ENCODE data around the gene CISD3. TPM values are rescaled to one million over a fixed set of nuclear protein-coding genes. Genes with fewer than 3 reads are reported as not detected.
"Not testable (repeated sequence)": the region's sequence is repeated elsewhere in the genome, so short reads cannot be mapped to it uniquely, and the experiment has no call there.

CISD3 gene
- total and polyA plus RNA-seq, 2 of the 8 experiments (the other 6 are each of a cell fraction or from before 2014, with no cell fraction given): 9.4 to 11.1 TPM

DNA sequence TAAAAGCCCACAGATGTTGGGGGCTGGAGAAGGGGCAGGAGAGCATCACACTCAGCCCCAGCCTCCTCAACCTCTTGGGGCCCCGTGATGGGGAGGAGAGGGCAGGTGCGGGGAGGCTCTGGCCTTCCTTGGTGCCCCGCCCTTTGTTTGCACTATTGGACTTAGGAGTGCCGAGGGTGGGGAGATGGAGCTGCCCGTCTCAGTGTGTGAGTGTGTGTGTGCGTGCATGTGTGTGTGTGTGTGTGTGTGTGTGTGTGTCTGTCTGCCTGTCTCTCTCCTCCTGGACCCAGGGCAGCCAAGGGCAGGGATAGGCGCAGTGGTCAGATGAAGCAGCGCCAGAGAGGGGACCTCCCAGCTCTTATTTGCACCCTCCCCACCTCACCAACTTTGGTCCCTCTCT, 4.0 kb upstream of the CISD3 start:
- not testable (repeated sequence) for H3K27ac ChIP-seq (ENCODE audit: low read depth, low read length); H2BK5ac ChIP-seq (ENCODE audit: low read depth, low read length); H3K4me2 ChIP-seq (ENCODE audit: insufficient read depth in 1 of 2, low read depth in 2 of 2, low read length in 2 of 2); H4K20me1 ChIP-seq (replicated peaks in 1 of 2; ENCODE audit: control insufficient read depth in 1 of 2, insufficient read depth in 2 of 2, low read length in 2 of 2); H3K56ac ChIP-seq (replicated peaks; ENCODE audit: insufficient read length, low read depth, low read length); H3K4ac ChIP-seq (replicated peaks; ENCODE audit: insufficient read length, low read depth, low read length); H3K36me3 ChIP-seq (ENCODE audit: control insufficient read depth in 2 of 4, insufficient read depth in 4 of 4, low read length in 3 of 4); H3K79me1 ChIP-seq (ENCODE audit: low read depth, low read length); FAIRE-seq; H3K18ac ChIP-seq (ENCODE audit: extremely low read depth, low read length); H4K8ac ChIP-seq (ENCODE audit: extremely low read depth, insufficient read depth, low read length); H3K14ac ChIP-seq (ENCODE audit: insufficient read length); H2AFZ ChIP-seq (ENCODE audit: low read length); H2BK120ac ChIP-seq (replicated peaks; ENCODE audit: low read depth, low read length); H2BK20ac ChIP-seq (ENCODE audit: low read length); H3K23me2 ChIP-seq (ENCODE audit: low read depth, low read length); H3K23ac ChIP-seq (ENCODE audit: insufficient read length); DNase-seq (ENCODE audit: low read depth in 1 of 2, low spot score in 2 of 2); H4K91ac ChIP-seq (replicated peaks; ENCODE audit: insufficient read length, low read length); H4K5ac ChIP-seq (ENCODE audit: insufficient read length, low read depth, low read length); H2BK12ac ChIP-seq (ENCODE audit: low read depth, low read length); H3K79me2 ChIP-seq (ENCODE audit: control insufficient read depth in 1 of 2, insufficient read depth in 2 of 2, low read length in 2 of 2); H3K4me3 ChIP-seq (ENCODE audit: extremely low read depth in 1 of 4, insufficient read depth in 2 of 4, low read depth in 3 of 4, low read length in 4 of 4); H3K9me3 ChIP-seq (ENCODE audit: insufficient read depth in 2 of 2, low read depth in 1 of 2, low read length in 1 of 2); H3K4me1 ChIP-seq (replicated peaks in 1 of 4; ENCODE audit: control insufficient read depth in 3 of 4, insufficient read depth in 4 of 4, low read length in 3 of 4); H3K9ac ChIP-seq (replicated peaks in 1 of 4; ENCODE audit: extremely low read depth in 1 of 4, low read depth in 3 of 4, low read length in 3 of 4); H2AK5ac ChIP-seq (ENCODE audit: low read depth, low read length); H2BK15ac ChIP-seq (ENCODE audit: low read length)
- WGBS, 2 experiments (ENCODE audit: extremely low coverage in 1 of 2, insufficient coverage in 1 of 2, insufficient read length in 1 of 2, insufficient replicate concordance in 2 of 2, low coverage in 1 of 2, low lambda C conversion rate in 2 of 2, missing lambda C conversion rate in 1 of 2): 85% methylated on average over 6 of the region's 8 CpGs; no CpG with 5 or more reads in 1 of the 2 experiments
- H3K27me3 ChIP-seq (replicated peaks in 1 of 4; ENCODE audit: control insufficient read depth in 3 of 4, extremely low read depth in 1 of 4, insufficient read depth in 3 of 4, low read length in 3 of 4): peaks cover 0 to 21% (median 9%) of the 10 kb centered on the region in 4 experiments; a peak in 4 of 7 replicates
- ChIA-PET POLR2A (ENCODE audit: partially characterized antibody) (interaction anchor here (0.6 to 7.0 kb wide), 2 partner anchors 19 to 128 kb away, joined by 3 to 40 read pairs; partner anchors contain the start of gene RPL23), CTCF (ENCODE audit: partially characterized antibody) (interaction anchor here (1.2 kb wide), 1 partner anchor 15 kb away, joined by 3 read pairs; no protein-coding TSS in a partner anchor)

All from H1 (cell line).